Measurements from ENCODE around the gene ZNF219.

- TF ChIP-seq CTCF (IDR thresholded peaks at IDR 0.05) (no peak), EZH2 (IDR thresholded peaks at IDR 0.05; ENCODE audit: borderline replicate concordance, insufficient read depth, low read depth, low read length, poor library complexity, severe bottlenecking) (no peak)
Measured at GRCh38 chr14:21084998-21085853, 13.2 kb downstream of the ZNF219 start.
